HL-60 (cell line): ENCODE measurements around the gene CARS2.

Experiments used
- DNase-seq, 2 experiments: peaks; one replicate each; pipeline ENCODE4 v3.0.0-alpha.2; 2010 to 2020; ENCODE audit warnings: low read depth in 1 of 2, low spot score in 1 of 2
- H3K27ac ChIP-seq: fragments of 250-450 bp; sonication (Bioruptor Pico); replicated peaks from 2 replicates; pipeline ENCODE4 v1.5.1; 2020; ENCODE audit warnings: mild to moderate bottlenecking, moderate library complexity
- H3K27me3 ChIP-seq: fragments of 250-450 bp; sonication (Bioruptor Pico); 2 replicates; pipeline ENCODE4 v1.5.1; 2021; ENCODE audit warnings: mild to moderate bottlenecking, moderate library complexity; ENCODE audit not compliant: insufficient read depth, poor library complexity, severe bottlenecking
- H3K4me3 ChIP-seq: replicated peaks from 2 replicates; pipeline ENCODE4 v1.5.1; 2011; ENCODE audit warnings: mild to moderate bottlenecking, control low read depth, low read length; ENCODE audit not compliant: insufficient read depth
- CTCF ChIP-seq: IDR thresholded peaks from one replicate; pipeline ENCODE4 v1.5.1; 2011; ENCODE audit warnings: low read length, control low read depth, inconsistent platforms; ENCODE audit not compliant: insufficient read depth
- GABPA ChIP-seq: IDR thresholded peaks from 2 replicates; pipeline ENCODE4 v1.6.1; 2012; ENCODE audit warnings: low read depth
- POLR2AphosphoS5 ChIP-seq: IDR thresholded peaks from 2 replicates; pipeline ENCODE4 v1.6.1; 2012; ENCODE audit warnings: low read depth
- SPI1 ChIP-seq: IDR thresholded peaks from 2 replicates; pipeline ENCODE4 v1.6.1; 2012; ENCODE audit warnings: low read depth, mild to moderate bottlenecking, borderline replicate concordance
- TF ChIP-seq, protein P1 (sequence below): IDR thresholded peaks from 2 replicates; pipeline ENCODE4 v1.6.1; 2012; ENCODE audit warnings: low read depth; ENCODE audit not compliant: insufficient replicate concordance

The CARS2 gene

DNA sequence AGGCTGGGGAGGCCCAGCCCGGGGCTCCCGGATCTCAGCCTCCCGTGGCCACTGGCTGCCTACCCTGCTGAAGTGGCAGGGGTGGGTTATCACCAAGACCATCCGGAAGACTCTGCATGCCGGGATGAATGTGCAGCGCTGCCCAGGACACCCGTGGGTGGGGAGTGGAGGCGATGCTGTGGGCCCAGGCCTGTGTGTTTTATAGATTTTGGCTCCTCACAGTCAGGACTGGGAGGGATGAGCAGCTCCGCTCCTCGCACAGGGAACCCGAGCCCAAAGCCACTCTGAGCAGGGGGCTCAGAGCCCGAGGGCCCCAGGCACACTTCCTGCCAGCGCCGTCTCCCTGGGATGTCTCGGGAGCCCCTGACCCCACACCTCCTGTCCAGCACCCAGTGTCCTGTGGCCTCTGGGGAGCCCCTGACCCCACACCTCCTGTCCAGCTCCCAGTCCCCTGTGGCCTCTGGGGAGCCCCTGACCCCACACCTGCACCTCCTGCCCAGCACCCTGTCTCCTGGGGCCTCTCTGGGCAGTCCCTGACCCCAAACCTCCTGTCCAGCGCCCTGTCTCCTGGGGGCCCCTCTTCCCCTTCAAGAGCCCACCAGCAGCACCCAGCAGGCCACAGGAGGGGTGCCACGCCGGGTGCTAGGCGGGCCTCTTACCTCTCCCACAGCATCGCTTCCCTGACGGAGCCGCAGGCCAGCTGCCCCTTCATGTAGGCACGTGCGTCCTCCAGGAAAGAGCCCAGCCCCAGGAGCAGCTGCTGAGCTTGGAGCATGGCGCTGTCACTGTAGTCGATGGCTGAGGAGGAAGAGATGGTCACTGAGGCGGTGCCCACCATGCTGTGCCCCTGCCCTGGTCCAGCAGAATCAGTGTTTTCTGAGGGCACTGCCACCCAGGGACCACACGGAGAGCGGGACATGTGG, 59.2 kb downstream of the CARS2 start:
- DNase-seq, result no peak
- H3K27ac ChIP-seq, result no peak overlapping the region
- TF ChIP-seq POLR2AphosphoS5, result peak; percentile 19
- no peak for TF ChIP-seq GABPA

DNA sequence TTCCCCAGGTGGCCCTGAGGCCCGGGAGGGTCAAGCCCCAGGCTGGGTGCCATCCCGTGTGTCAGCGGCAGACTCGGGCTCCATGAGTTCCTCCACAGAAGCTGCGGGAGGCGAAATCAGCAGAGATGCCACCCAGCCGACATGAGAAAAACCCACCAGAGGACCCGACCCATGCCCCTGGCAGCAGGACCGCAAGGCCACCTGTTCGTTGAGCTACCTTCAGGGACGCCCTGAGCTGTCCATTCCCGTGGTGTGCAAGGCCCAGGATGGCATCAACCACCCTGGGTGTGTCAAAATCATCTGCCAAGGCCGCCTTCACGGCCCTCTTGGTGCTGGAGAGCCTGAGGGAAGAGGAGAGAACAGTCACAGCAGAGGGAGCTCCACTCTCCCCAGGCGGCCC, 60.2 kb downstream of the CARS2 start:
- no peak overlapping the region for H3K4me3 ChIP-seq
- TF ChIP-seq, protein P1, sequence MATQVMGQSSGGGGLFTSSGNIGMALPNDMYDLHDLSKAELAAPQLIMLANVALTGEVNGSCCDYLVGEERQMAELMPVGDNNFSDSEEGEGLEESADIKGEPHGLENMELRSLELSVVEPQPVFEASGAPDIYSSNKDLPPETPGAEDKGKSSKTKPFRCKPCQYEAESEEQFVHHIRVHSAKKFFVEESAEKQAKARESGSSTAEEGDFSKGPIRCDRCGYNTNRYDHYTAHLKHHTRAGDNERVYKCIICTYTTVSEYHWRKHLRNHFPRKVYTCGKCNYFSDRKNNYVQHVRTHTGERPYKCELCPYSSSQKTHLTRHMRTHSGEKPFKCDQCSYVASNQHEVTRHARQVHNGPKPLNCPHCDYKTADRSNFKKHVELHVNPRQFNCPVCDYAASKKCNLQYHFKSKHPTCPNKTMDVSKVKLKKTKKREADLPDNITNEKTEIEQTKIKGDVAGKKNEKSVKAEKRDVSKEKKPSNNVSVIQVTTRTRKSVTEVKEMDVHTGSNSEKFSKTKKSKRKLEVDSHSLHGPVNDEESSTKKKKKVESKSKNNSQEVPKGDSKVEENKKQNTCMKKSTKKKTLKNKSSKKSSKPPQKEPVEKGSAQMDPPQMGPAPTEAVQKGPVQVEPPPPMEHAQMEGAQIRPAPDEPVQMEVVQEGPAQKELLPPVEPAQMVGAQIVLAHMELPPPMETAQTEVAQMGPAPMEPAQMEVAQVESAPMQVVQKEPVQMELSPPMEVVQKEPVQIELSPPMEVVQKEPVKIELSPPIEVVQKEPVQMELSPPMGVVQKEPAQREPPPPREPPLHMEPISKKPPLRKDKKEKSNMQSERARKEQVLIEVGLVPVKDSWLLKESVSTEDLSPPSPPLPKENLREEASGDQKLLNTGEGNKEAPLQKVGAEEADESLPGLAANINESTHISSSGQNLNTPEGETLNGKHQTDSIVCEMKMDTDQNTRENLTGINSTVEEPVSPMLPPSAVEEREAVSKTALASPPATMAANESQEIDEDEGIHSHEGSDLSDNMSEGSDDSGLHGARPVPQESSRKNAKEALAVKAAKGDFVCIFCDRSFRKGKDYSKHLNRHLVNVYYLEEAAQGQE, result no peak
- TF ChIP-seq CTCF (no peak), SPI1 (no peak), POLR2AphosphoS5 (no peak)
- no peaks in the 10 kb centered on the region for H3K27me3 ChIP-seq
- no peak for DNase-seq
- H3K27ac ChIP-seq, result no peak overlapping the region

More for the DNA sequence above, 59.2 kb downstream of the CARS2 start:
- Histone ChIP-seq H3K27me3 (no peaks in the 10 kb centered on the region), H3K4me3 (no peak overlapping the region)

DNA sequence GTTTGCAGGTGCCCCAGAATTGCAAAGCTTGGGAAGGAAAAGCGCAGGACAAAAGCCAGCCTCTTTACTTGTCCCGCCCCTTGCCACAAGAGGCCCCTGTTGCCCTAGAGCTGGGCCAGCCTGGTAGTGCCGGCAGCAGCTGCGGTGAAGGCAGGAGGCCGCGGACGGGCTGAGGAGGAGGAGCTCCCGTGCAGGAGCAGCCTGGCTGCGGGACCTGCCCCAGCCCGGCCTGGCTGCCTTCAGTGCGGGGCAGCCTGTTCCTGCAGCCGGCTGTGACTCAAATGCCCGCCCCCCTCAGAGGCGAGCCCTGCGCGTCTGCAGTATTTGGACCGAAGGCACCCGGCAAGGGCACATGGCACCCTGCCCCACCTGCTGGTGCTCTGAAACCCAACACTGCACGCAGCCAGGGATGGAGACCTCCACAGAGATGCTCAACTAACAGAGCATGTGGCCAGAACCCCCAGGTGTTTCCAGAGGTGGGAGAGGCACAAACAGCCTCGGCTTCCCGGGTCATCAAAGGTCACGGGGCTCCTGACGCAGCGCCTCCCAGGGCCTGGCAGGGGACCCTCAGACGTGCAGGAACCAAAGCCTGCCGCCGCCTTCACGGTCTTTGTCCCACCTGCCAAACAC, 60.9 kb downstream of the CARS2 start:
- no peak overlapping the region for H3K27ac ChIP-seq
- TF ChIP-seq POLR2AphosphoS5 (0 out of 2 replicates have a peak, but pooled peaks have one; percentile 55), CTCF (peak; percentile 40), SPI1 (no peak)
- no peak overlapping the region for H3K4me3 ChIP-seq
- DNase-seq, result peak; percentile 57 to 95
- H3K27me3 ChIP-seq, result no peaks in the 10 kb centered on the region

DNA sequence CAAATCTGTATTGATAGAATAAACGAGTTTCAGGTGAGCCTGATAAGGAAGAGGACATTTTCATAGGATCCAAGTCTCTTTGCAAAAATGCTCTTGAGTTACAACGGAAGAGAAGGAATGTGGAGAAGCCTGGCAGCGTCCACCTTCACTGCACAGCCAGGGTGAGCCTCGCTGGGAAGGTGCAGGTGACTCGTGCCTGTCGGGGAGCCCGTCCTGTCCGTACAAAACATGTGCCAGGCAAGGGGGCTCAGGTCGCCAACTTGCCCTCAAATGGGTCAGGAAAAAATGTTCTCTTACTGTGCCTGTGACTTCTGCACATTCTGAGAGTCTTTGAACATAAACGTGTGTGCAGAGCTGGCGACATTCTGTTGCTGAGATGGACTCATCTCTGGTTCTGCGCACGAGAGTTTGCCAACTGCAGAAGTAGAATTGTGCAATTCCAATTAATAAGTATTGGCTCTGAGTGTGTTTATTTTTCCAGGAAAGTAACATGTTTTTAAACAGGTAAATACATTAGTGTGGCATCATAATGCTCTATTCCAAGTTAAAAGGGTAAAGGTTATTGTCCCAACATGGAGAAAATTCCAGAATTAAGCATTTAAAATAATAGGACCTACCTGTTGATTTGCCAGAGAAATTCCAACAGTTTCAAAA, 62.0 kb downstream of the CARS2 start:
- no peaks in the 10 kb centered on the region for H3K27me3 ChIP-seq
- H3K27ac ChIP-seq, result no peak overlapping the region
- no peak overlapping the region for H3K4me3 ChIP-seq
- DNase-seq, result no peak
- TF ChIP-seq POLR2AphosphoS5 (no peak), CTCF (no peak), GABPA (no peak), SPI1 (no peak)
- TF ChIP-seq, protein P1, result no peak
